HuH-7.5 (cell line): ENCODE results near the gene SPECC1.
"Not testable (repeated sequence)": the region's sequence is repeated elsewhere in the genome, so short reads cannot be mapped to it uniquely, and the experiment has no call there.

Source experiments
- DNase-seq: peaks from one replicate; pipeline ENCODE4 v3.0.0; 2011; ENCODE audit warnings: low spot score

The SPECC1 gene

GRCh38 chr17:20010936-20011335 is 1.8 kb downstream of the SPECC1 start:
- DNase-seq: no peak

- no peak for DNase-seq
Observed at GRCh38 chr17:20012017-20012536, 2.9 kb downstream of the SPECC1 start.

GRCh38 chr17:20016475-20016992 is 7.4 kb downstream of the SPECC1 start:
- DNase-seq: not testable (repeated sequence)

- DNase-seq: no peak
Observed at GRCh38 chr17:20022701-20023100, 13.5 kb downstream of the SPECC1 start.

- DNase-seq: no peak
Observed at GRCh38 chr17:20026960-20027359, 17.8 kb downstream of the SPECC1 start.

- DNase-seq: no peak
Observed at GRCh38 chr17:20028443-20028842, 19.3 kb downstream of the SPECC1 start.

- DNase-seq: no peak
Observed at GRCh38 chr17:20032636-20033035, 23.5 kb downstream of the SPECC1 start.

GRCh38 chr17:20033415-20033814 is 24.3 kb downstream of the SPECC1 start:
- no peak for DNase-seq

- no peak for DNase-seq
Observed at GRCh38 chr17:20035501-20035900, 26.3 kb downstream of the SPECC1 start.

GRCh38 chr17:20037286-20037685 is 28.1 kb downstream of the SPECC1 start:
- not testable (repeated sequence) for DNase-seq

- DNase-seq: no peak
Observed at GRCh38 chr17:20039037-20039436, 29.9 kb downstream of the SPECC1 start.

GRCh38 chr17:20040216-20040615 is 31.1 kb downstream of the SPECC1 start:
- no peak for DNase-seq

GRCh38 chr17:20043021-20043420 is 33.9 kb downstream of the SPECC1 start:
- no peak for DNase-seq

- no peak for DNase-seq
Observed at GRCh38 chr17:20045476-20045875, 36.3 kb downstream of the SPECC1 start.

GRCh38 chr17:20046629-20047028 is 37.5 kb downstream of the SPECC1 start:
- no peak for DNase-seq

- DNase-seq: no peak
Observed at GRCh38 chr17:20051624-20052023, 42.5 kb downstream of the SPECC1 start.

- no peak for DNase-seq
Observed at GRCh38 chr17:20053361-20053964, 44.3 kb downstream of the SPECC1 start.

GRCh38 chr17:20059728-20060188 is 50.6 kb downstream of the SPECC1 start:
- no peak for DNase-seq

- no peak for DNase-seq
Observed at GRCh38 chr17:20063665-20064648, 54.8 kb downstream of the SPECC1 start.

GRCh38 chr17:20066253-20066652 is 57.1 kb downstream of the SPECC1 start:
- DNase-seq: no peak

GRCh38 chr17:20067711-20068110 is 58.6 kb downstream of the SPECC1 start:
- DNase-seq: no peak

GRCh38 chr17:20068445-20068844 is 59.3 kb downstream of the SPECC1 start:
- DNase-seq: no peak
